Activated T-helper 17 cell treated with anti-CD3 and anti-CD28 coated beads, Interleukin-2, amount 50 U/mL, for 72 hours (primary cell): ENCODE results near the gene KCTD19. TPM values are rescaled to one million over a fixed set of nuclear protein-coding genes. Genes with fewer than 3 reads are reported as not detected.
A peak's percentile ranks its signal among the peaks of the same experiment; 100 is the strongest.

Experiments used
- ATAC-seq: fragments of 150-1000 bp; cut with Tn5 transposase; replicated peaks from 2 replicates; pipeline ENCODE4 v1.10.0; 2021; ENCODE audit warnings: mild to moderate bottlenecking, moderate library complexity
- H3K27ac Mint-ChIP-seq: one replicate; pipeline ENCODE4 v1.8.0; 2022; ENCODE audit warnings: mixed read lengths
- H3K27me3 Mint-ChIP-seq: one replicate; pipeline ENCODE4 v1.8.0; 2022; ENCODE audit warnings: mixed read lengths
- H3K36me3 Mint-ChIP-seq: one replicate; pipeline ENCODE4 v1.8.0; 2022; ENCODE audit warnings: low read depth, mild to moderate bottlenecking, mixed read lengths
- H3K4me1 Mint-ChIP-seq: one replicate; pipeline ENCODE4 v1.8.0; 2022; ENCODE audit warnings: mixed read lengths
- H3K4me3 Mint-ChIP-seq: one replicate; pipeline ENCODE4 v1.8.0; 2022; ENCODE audit warnings: mild to moderate bottlenecking, mixed read lengths
- H3K9me3 Mint-ChIP-seq: one replicate; pipeline ENCODE4 v1.8.0; 2022; ENCODE audit warnings: mixed read lengths
- total RNA-seq, 2 donors: library from RNA; stranded (reverse); gene quantifications; one replicate each; pipeline ENCODE4 v1.2.3, GENCODE V29; 2022

The KCTD19 gene
- total RNA-seq, 2 donors from 2014 or later = 0.50 to 4.4 TPM

DNA sequence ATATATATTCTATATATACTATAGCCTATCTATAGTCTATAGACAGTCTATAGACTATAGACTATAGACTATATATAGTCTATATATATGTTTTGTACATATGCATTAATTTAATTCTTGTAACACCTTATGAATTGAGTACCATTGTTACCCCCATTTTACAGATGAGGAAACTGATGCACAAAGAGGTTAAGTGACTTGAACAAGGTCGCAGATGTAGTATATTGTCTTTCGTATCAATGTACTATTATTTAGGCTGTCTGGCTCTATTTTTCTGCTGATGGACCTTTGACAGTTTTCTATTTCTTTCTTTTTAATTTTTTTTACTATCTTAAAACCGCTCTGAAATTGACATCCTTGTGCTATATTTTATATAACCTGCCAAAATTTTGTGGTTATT lies 14.7 kb upstream of the KCTD19 start:
- H3K36me3 Mint-ChIP-seq = no peaks in the 10 kb centered on the region
- H3K27ac Mint-ChIP-seq = no peak overlapping the region
- H3K4me3 Mint-ChIP-seq = no peak overlapping the region

DNA sequence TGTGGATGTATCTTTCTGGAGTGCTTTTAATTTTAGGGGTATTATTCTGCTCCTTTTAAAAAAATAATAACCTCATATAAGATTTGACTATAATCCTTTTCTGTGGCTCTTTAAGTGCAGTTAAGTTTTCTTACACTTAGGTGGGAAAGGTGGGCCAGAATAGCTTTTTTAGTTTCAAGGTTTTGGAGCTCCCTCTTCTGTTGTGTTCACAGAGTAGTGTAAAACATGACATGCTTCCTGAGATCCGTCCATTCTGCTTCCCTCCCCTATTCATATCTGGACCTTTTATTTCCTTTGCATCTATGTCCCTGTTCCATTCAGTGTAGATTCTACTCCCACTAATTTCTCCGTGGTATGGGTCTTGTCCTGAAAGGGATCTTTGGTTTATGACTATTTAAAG lies 12.9 kb upstream of the KCTD19 start:
- Mint-ChIP-seq H3K4me1 (no peaks in the 10 kb centered on the region), H3K27me3 (no peaks in the 10 kb centered on the region), H3K4me3 (no peak overlapping the region), H3K9me3 (peaks cover 4% of the 10 kb centered on the region), H3K27ac (no peak overlapping the region), H3K36me3 (no peaks in the 10 kb centered on the region)
- ATAC-seq = no peak

More for the DNA sequence above, 14.7 kb upstream of the KCTD19 start:
- H3K4me1 Mint-ChIP-seq = no peaks in the 10 kb centered on the region
- H3K27me3 Mint-ChIP-seq = no peaks in the 10 kb centered on the region
- no peaks in the 10 kb centered on the region for H3K9me3 Mint-ChIP-seq
- no peak for ATAC-seq

DNA sequence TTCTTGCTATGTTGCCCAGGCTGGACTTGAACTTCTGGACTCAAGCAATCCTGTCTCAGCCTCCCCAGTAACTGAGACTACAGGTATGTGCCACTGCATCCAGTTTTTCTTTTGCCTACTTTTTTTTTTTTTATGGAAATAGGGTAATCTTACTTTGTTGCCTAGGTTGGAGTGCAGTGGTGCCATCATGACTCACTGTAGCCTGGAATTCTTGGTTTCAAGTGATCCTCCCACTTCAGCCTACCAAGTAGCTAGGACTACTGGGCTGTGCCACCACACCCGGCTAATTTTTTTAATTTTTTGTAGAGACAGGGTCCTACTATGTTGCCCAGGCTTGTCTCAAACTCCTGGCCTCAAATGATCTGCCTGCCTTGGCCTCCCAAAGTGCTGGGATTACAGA lies 10.1 kb upstream of the KCTD19 start:
- no peak for ATAC-seq
- Mint-ChIP-seq H3K27me3 (no peaks in the 10 kb centered on the region), H3K36me3 (no peaks in the 10 kb centered on the region), H3K9me3 (peaks cover 4% of the 10 kb centered on the region), H3K4me1 (no peaks in the 10 kb centered on the region), H3K4me3 (no peak overlapping the region), H3K27ac (no peak overlapping the region)

DNA sequence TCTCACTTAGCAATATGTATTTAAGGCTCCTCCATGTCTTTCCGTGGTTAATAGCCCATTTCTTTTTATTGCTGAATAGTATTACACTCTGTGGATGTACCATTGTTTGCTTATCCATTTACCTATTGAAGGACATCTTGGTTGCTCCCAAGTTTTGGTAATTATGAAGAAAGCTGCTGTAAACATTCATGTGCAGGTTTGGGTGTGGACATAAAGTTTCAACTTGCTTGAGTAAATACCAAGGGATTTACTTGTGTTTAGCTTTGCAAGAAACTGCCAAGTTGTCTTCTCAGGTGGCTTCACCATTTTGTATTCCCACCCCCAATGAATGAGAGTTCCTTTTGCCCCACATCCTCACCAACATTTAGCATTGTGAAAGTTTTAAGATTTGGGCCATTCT lies 9.6 kb upstream of the KCTD19 start:
- Mint-ChIP-seq H3K4me3 (no peak overlapping the region), H3K4me1 (no peaks in the 10 kb centered on the region)

DNA sequence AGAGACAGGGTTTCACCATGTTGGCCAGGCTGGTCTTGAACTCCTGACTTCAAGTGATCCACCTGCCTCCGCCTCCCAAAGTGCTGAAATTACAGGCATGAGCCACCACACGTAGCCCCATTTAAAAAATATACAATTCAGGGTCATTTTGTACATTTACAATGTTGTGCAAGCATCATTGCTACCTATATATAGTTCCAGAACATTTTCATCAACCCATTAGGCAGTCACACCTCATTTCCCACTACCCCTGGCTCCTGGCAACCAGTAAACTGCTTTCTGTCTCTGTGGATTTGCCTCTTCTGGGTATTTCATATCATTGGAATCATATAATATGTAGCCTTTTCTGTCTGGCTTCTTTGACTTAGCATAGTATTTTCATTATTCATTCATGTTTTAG lies 6.8 kb upstream of the KCTD19 start:
- ATAC-seq = no peak
- H3K36me3 Mint-ChIP-seq = no peaks in the 10 kb centered on the region
- H3K4me3 Mint-ChIP-seq = no peak overlapping the region
- no peaks in the 10 kb centered on the region for H3K4me1 Mint-ChIP-seq
- peaks cover 4% of the 10 kb centered on the region for H3K9me3 Mint-ChIP-seq
- no peaks in the 10 kb centered on the region for H3K27me3 Mint-ChIP-seq
- no peak overlapping the region for H3K27ac Mint-ChIP-seq

More for the DNA sequence above, 9.6 kb upstream of the KCTD19 start:
- H3K9me3 Mint-ChIP-seq = peaks cover 4% of the 10 kb centered on the region
- no peaks in the 10 kb centered on the region for H3K27me3 Mint-ChIP-seq
- H3K27ac Mint-ChIP-seq = no peak overlapping the region
- no peaks in the 10 kb centered on the region for H3K36me3 Mint-ChIP-seq
- ATAC-seq = no peak

DNA sequence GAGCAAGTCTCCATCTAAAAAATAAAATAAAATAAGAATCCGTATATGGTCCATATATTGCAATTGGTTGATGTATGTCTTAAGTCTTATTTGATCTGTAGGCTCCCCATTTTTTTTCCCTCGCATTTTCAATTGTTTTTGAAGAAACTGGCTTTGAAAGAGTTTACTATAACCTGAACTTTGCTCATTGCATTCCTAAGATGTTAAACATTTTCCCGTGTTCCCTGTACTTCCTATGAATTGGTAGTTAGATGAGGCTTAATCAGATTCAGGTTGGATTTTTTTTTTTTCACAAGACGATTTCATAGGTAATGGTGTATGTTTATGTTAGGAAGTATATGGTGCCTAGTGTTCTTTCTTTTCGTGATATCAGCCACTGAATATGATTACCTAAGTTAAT lies 3.4 kb upstream of the KCTD19 start:
- no peak for ATAC-seq
- Mint-ChIP-seq H3K9me3 (no peaks in the 10 kb centered on the region), H3K27me3 (peaks cover 11% of the 10 kb centered on the region), H3K36me3 (no peaks in the 10 kb centered on the region), H3K27ac (no peak overlapping the region), H3K4me3 (no peak overlapping the region), H3K4me1 (peaks cover 4% of the 10 kb centered on the region)

DNA sequence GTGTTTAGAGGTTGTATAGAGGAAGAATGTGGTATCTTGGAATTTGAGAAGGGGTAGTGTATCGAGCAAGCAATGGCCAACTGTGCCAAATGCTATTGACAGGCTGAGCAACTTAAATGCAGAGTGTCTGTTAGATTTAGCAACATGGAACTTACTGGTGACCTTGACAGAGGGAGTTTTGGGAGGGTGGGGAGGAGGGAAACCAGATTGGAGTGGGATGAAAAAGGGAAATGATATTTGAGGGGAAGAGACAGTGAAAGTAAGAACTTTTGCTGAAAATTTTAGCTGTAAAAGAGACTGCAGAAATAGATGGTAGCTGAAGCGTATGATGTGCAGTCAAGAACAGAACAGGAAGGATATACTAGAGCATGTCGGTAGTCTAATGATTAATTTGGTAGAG lies 1.2 kb upstream of the KCTD19 start:
- ATAC-seq = no peak
- Mint-ChIP-seq H3K4me1 (peaks cover 4% of the 10 kb centered on the region), H3K4me3 (no peak overlapping the region), H3K27me3 (peaks cover 27% of the 10 kb centered on the region), H3K9me3 (no peaks in the 10 kb centered on the region), H3K27ac (no peak overlapping the region), H3K36me3 (no peaks in the 10 kb centered on the region)

DNA sequence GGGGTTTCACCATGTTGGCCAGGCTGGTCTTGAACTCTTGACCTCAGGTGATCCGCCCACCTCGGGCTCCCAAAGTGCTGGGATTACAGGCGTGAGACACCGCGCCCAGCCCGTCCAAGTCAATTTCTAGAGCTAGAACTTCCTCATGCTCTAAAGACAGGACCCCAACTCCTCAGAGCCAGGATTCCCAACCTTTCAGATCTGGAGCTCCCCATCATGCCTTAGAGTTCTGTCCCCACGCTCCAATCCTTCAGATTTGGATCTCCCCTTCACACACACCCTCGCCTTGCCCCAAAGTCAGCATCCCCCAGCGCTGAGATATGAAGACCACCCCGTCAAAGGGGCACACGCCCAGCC lies 448 bp downstream of the KCTD19 start:
- Mint-ChIP-seq H3K27me3 (peaks cover 37% of the 10 kb centered on the region), H3K4me3 (peak overlapping the region; percentile 71), H3K4me1 (peaks cover 4% of the 10 kb centered on the region), H3K9me3 (no peaks in the 10 kb centered on the region), H3K27ac (peak overlapping the region; percentile 64), H3K36me3 (no peaks in the 10 kb centered on the region)
- ATAC-seq = no peak

DNA sequence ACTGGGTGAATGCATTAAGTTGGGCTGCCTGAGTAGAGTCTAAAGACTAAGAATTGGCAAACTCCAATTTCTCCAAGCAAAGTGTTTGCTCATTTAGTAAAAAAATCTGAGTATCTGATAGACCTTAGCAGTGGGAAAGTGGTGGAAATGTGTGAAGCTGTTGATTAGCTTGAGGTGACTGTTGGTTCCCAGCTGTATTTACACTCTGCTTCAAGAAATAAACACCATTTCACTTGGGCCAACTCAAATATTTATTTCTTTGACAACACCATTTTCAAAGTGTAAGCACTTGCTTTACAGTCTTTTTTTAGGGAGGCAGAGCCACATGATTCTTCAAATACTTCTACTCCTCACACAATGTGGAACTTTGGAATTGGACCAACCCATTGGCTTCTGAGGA lies 8.7 kb downstream of the KCTD19 start:
- Mint-ChIP-seq H3K36me3 (no peaks in the 10 kb centered on the region), H3K27ac (no peak overlapping the region), H3K27me3 (peaks cover 31% of the 10 kb centered on the region), H3K4me3 (no peak overlapping the region), H3K9me3 (no peaks in the 10 kb centered on the region), H3K4me1 (no peaks in the 10 kb centered on the region)
- ATAC-seq = no peak

DNA sequence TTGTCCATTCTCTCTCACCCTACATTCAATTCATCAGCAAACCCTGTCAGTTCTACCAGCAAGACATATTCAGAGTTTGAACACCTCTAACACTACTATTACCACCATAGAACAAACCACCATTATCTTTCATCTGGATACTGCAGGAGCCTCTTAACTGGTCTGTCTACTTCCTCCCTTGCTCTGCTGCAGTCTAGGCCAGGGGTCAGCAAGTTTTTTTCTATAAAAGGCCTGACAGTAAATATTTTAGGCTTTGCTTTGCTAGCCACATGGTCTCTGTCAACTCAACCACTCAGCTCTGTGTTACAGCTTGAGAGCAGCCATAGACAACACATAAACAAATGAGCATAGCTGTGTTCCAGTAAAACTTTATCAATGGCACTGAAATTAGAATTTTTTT lies 13.8 kb downstream of the KCTD19 start:
- Mint-ChIP-seq H3K4me3 (peak overlapping the region; percentile 53), H3K36me3 (no peaks in the 10 kb centered on the region), H3K4me1 (peaks cover 32% of the 10 kb centered on the region), H3K27me3 (peaks cover 3% of the 10 kb centered on the region), H3K27ac (peak overlapping the region; percentile 95), H3K9me3 (no peaks in the 10 kb centered on the region)
- no peak for ATAC-seq

DNA sequence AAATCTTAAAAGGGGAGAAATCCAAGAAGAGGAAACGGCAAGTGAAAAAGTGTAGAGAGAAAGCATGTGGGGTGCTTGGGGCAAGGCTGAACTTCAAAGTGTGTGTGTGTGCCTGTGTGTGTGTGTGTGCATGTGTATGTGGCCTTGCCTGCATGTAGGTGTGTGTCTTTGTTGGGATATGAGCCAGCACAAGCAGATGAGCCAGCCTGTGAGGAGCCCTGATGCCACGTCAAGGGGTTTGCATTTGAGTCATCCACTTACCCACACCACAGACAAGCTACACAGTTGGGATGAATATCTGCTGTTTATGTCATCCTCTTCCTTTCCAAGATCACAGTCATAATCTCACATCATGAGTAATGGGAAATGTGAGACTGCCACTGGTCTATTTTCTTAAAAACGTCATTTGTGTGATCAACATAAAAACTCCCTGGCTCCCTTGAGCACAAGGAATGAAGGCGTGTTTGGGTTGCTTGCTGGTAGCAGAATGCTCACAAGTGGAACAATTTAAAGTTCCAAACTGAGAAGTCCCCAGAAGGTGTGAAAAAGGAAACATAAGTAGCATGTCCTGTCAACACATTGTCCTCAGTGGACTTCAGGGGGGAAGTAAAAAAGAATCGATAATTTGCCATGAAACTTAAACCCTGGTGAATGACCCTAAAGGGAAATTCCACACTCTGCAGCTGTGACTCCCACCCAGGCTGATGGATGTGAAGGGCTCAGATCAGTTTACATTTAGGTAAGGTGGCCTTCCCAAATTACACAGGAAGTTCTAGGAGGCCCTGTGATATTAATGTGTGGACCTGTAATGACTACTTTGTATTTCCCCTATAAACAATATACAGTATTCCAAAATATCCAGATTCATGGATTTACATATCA lies 14.7 kb downstream of the KCTD19 start:
- Mint-ChIP-seq H3K9me3 (no peaks in the 10 kb centered on the region), H3K36me3 (no peaks in the 10 kb centered on the region), H3K4me1 (peaks cover 32% of the 10 kb centered on the region), H3K27me3 (peaks cover 3% of the 10 kb centered on the region), H3K27ac (peak overlapping the region; percentile 95), H3K4me3 (peak overlapping the region; percentile 53)
- peak; percentile 97 for ATAC-seq

DNA sequence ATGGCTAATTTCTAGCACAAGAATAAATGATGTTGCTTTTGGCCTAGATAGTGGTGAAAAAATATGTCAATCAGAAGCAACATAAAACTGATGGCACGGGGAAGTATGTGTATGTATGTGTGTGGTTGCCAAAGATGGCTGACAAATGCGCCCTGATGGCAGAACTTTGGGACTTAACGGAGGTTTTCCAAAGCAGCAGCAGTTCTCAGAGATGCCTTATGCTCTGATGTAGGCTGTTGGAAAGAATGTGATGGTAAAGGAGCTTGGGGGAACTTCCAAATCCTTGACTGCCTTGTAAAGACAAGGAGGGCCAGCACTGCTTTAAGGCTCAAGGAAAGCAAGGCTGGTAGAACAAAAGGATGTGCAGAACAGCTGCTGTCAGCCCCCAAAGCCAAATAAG lies 16.0 kb downstream of the KCTD19 start:
- Mint-ChIP-seq H3K9me3 (no peaks in the 10 kb centered on the region), H3K36me3 (no peaks in the 10 kb centered on the region), H3K4me3 (peak overlapping the region; percentile 53), H3K27ac (peak overlapping the region; percentile 95), H3K27me3 (peaks cover 3% of the 10 kb centered on the region), H3K4me1 (peaks cover 32% of the 10 kb centered on the region)
- no peak for ATAC-seq

DNA sequence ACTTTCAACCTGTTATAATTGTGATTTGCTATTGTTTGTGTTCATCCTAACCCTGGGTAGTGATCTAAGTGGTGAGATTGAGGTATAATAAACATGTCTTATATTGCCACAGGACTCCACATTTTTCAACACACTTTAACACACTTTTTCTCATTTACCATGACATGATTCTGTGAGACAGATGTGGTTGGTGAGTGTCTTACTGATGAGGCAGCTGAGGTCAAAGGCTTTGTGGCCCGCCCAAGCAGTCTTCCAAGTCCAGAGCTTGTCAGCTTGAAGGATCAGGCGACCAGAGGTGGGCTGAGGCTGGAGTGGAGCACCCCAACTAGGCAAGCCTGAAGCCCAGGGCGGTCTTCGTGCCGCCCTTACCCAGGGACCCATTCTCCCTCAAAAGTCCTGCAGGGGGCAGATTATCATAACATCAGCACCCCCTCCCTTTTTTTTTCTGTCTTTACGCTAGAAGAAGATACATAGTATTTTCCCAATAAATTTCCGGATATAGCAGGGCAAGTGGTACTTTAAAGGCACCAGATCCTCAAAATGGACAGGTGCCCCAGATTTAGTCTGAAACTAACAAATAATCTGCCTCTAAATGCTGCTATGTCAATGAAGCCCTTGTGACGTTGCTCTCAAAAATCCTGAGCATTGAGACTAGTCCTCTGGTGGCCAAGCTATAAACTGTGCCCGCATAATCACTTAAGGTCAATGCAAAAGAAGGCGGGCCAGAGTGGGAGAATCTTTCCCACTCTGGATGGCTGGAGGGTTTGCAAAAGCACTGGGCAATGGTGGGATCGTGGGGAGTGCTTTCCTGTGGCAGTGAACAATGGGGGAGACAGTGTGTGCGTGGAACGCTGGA lies 21.1 kb downstream of the KCTD19 start:
- no peaks in the 10 kb centered on the region for H3K9me3 Mint-ChIP-seq
- H3K4me1 Mint-ChIP-seq = peaks cover 13% of the 10 kb centered on the region
- peaks cover 6% of the 10 kb centered on the region for H3K27me3 Mint-ChIP-seq
- H3K36me3 Mint-ChIP-seq = no peaks in the 10 kb centered on the region
- ATAC-seq = no peak
- H3K4me3 Mint-ChIP-seq = no peak overlapping the region
- no peak overlapping the region for H3K27ac Mint-ChIP-seq

DNA sequence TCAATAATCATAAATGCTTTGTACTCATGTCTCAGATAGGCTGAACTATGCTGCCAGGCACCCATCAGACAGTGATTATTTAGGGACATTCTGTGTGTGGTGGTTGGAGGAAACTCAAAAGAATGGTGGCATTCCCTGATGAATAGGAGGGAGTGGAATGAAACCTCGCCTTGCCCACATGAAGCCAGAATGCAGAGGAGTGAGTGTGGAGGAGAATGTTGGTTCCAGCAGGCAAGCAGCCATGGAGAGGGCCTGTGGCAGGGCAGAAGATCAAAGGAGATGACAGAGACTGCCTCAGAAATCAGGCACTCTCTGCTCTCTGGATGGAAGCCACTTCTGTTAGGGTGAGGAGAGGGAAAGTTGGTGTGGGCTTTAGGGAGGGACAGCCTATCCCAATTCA lies 22.5 kb downstream of the KCTD19 start:
- Mint-ChIP-seq H3K4me1 (peaks cover 5% of the 10 kb centered on the region), H3K27ac (peak overlapping the region; percentile 26), H3K4me3 (no peak overlapping the region), H3K9me3 (no peaks in the 10 kb centered on the region), H3K36me3 (no peaks in the 10 kb centered on the region), H3K27me3 (peaks cover 6% of the 10 kb centered on the region)
- no peak for ATAC-seq

DNA sequence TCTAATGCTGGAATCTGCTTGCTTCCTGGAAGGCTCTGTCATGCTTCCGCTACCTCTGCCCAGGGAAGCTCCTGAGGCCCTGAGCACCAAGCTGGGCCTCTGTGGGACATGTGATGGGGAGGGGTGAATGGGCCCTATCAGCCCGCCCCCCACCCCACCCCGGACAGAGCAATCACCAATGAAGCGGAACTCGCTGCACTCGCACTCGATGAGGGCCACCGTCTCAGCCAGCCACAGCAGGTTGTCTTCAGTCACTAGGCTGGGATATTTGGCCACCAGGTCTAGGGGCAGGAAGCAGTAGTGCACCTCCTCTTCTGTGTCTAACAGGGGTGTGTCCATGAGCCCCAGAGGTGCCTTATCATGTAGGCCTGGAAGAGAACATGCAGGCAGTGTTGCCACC lies 23.6 kb downstream of the KCTD19 start:
- Mint-ChIP-seq H3K36me3 (no peaks in the 10 kb centered on the region), H3K4me3 (no peak overlapping the region), H3K27me3 (peaks cover 3% of the 10 kb centered on the region), H3K27ac (peak overlapping the region; percentile 26), H3K9me3 (no peaks in the 10 kb centered on the region), H3K4me1 (no peaks in the 10 kb centered on the region)
- ATAC-seq = no peak
